Activated CD8-positive, alpha-beta memory T cell treated with anti-CD3 and anti-CD28 coated beads for 24 hours (primary cell): Measurements from ENCODE around the gene ZFYVE9.
"Not testable (repeated sequence)": the region's sequence is repeated elsewhere in the genome, so short reads cannot be mapped to it uniquely, and the experiment has no call there.

Experiments used
- DNase-seq: peaks from one replicate; pipeline ENCODE4 v3.0.0-alpha.2; 2020

The ZFYVE9 gene

GRCh38 chr1:52191395-52191965 is 49.6 kb downstream of the ZFYVE9 start:
- no peak for DNase-seq

GRCh38 chr1:52192024-52192423 is 50.1 kb downstream of the ZFYVE9 start:
- DNase-seq, result no peak

- DNase-seq, result no peak
These were observed 50.5 kb downstream of the ZFYVE9 start for GRCh38 chr1:52192436-52192835.

- DNase-seq, result no peak
These were observed 52.1 kb downstream of the ZFYVE9 start for GRCh38 chr1:52193985-52194384.

DNA sequence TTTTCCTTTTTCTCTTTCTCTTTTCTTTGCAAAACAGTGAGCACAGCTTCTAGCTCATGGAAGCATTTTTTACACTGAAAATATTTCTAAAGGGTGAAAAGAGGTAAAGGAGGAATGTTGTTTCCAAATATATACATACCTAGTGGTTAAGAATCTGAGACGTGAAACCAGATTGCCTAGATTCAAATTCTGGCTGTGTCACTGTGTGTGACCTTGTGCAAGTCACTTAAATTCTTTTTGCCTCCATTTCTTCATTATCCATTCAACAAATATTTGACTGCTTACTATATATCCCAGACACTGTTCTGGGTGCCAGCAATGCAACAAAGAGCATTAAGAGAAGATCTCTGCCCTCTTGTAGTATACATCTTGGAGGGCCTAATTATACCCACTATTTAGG is 53.3 kb downstream of the ZFYVE9 start:
- DNase-seq, result no peak

DNA sequence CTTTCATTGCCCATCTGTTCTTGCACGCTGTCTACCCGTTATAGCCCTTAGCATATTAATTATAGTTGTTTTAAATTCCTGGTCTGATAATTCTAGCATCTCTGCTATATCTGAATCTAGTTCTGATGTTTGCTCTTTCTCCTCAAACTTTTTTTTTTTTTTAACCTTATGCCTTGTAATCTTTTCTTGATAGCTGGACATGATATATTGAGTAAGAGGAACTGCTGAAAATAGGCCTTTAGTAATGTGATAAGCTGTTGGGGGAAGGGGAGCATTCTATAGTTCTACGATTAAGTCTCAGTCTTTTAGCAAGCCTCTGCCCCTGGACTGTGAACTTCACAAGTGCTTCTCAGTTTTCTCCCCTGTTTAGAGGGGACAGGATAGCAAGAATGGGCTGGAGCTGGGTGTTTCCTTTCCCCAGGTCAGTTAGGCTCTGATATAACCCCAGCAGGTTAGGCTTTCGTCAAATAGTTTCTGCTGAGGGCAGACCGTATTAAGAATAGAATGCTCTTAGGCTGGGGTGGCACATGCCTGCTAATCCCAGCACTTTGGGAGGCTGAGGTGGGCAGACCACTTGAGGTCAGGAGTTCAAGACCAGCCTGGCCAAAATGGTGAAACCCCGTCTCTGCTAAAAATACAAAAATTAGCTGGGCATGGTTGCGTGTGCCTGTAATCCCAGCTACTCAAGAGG is 62.2 kb downstream of the ZFYVE9 start:
- DNase-seq, result no peak

DNA sequence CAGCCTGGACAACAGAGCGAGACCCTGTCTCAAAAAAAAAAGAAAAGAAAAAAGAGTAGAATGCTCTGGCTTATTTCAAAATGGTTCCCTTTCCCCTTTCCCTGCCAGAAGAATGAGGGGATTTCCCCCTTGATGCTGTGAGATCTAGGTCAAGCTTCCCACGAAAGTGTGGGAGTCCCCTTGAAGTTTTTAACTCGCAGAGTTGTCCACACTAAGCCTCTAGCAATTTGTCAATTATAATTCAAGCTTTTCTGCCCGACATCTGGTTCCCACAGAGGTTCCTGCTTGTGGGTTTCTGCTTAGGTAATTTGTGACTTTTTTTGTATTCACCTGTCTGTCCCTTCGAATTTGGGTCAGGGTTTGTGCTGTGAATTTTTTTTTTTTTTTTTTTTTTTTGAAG is 62.8 kb downstream of the ZFYVE9 start:
- DNase-seq, result no peak

DNA sequence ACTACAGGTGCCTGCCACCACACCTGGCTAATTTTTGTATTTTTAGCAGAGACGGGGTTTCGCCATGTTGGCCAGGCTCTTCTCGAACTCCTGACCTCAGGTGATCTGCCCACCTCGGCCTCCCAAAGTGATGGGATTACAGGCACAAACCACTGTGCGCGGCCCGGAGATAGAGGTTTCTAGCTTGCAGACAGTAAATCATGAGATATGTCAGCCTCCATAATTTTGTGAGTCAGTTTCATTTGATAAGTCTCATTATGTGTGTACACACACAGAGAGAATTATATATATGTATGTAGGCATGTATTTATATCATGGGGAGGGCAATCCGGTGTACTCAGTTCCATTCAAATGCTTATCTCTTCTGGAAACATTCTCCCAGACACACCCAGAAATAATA is 64.8 kb downstream of the ZFYVE9 start:
- not testable (repeated sequence) for DNase-seq

- no peak for DNase-seq
These were observed 67.5 kb downstream of the ZFYVE9 start for GRCh38 chr1:52209429-52209828.

DNA sequence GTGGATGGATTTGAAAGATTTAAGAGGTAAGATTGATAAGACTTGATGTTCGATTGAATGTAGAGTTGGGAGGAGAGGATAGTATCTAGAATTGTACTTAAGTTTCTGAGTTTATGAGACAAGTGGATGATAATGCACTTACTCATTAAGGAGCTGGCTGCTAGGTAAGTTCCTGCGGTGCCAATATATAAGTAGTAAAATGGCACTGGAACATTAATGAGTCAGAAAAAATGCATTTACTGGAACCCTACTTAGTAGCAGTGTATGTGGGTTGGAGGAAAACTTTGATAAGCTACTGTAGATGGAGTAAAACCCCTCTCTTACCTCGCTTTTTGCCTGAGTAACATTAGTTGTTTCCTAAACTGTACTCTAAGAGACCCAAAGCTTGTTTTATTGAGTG is 68.2 kb downstream of the ZFYVE9 start:
- DNase-seq, result no peak

- DNase-seq, result no peak
These were observed 75.1 kb downstream of the ZFYVE9 start for GRCh38 chr1:52216907-52217458.

GRCh38 chr1:52225174-52225573 is 83.3 kb downstream of the ZFYVE9 start:
- no peak for DNase-seq

GRCh38 chr1:52229494-52229893 is 87.6 kb downstream of the ZFYVE9 start:
- no peak for DNase-seq

GRCh38 chr1:52233463-52233862 is 91.6 kb downstream of the ZFYVE9 start:
- DNase-seq, result no peak

- DNase-seq, result no peak
These were observed 92.1 kb downstream of the ZFYVE9 start for GRCh38 chr1:52234014-52234413.

- no peak for DNase-seq
These were observed 92.8 kb downstream of the ZFYVE9 start for GRCh38 chr1:52234708-52235107.

DNA sequence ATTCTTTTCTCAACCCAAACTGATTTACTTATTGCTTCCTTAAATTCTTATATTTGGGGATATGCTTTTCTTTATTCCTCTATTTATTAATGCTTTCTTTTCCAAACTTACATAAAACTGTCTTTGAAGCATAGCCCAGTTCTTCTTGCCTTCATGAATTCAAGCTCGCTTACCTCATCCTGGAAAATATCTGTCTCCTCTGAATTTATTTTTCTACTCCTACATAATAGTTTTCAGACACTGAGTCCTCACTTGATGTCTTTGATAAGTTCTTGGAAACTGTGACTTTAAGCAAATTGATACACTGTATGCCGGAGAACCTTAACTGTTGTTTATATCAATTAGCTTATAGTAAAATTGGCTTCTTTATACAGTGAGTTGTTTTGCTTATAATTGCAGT is 93.8 kb downstream of the ZFYVE9 start:
- no peak for DNase-seq

- DNase-seq, result no peak
These were observed 95.5 kb downstream of the ZFYVE9 start for GRCh38 chr1:52237430-52237829.

- DNase-seq, result no peak
These were observed 96.6 kb downstream of the ZFYVE9 start for GRCh38 chr1:52238474-52238873.

- DNase-seq, result no peak
These were observed 97.2 kb downstream of the ZFYVE9 start for GRCh38 chr1:52238887-52239707.

DNA sequence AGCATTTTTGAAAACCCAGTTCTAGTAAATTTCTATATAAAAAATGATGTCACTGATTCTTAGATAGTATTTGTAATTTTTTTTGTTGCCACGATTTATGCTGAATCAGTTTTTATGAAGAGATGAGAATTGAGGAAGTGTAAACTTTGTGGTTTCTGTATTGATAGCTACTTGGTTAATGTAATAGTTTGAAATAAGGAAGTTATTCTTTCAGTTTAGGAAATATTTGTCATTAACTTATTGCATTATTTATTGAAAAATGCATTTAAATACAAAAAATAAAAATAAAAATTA is 97.8 kb downstream of the ZFYVE9 start:
- no peak for DNase-seq

- no peak for DNase-seq
These were observed 98.8 kb downstream of the ZFYVE9 start for GRCh38 chr1:52240592-52241210.

DNA sequence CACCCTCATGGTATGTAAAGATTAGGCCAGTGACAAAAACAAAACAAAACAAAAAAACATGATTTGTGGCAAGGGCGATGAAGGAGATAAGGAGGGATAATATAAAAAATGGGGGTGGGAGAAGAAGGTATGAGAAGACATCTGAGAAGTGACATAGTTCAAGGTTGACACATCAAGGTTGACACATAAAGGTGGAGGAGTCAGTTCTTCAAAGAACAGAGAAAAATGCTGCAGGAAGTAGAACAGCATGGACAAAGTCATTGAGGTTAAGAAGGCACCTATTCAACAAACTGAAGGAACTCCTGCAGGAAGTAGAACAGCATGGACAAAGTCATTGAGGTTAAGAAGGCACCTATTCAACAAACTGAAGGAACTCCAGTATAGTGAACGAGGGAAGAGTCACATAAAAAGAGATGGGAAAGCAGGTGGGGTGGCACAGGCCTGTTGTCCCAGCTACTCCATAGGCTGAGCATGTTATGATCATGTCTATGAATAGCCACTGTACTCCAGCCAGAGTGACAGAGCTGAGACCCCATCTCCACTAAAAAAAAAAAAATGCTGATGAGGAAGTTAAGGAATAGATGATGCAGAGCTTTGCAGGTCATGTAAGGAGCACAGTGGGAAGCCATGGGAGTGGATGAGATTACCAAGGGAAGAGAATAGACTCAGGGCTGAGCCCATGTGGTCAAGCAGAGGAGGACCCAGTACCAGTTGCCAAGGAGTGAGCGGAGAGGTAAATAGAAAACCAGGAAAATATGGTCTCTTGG is 101.5 kb downstream of the ZFYVE9 start:
- no peak for DNase-seq
